Transverse colon (tissue), 4 donors: ENCODE measurements around the gene FBH1. TPM values are rescaled to one million over a fixed set of nuclear protein-coding genes. Genes with fewer than 3 reads are reported as not detected.

Source experiments
- DNase-seq: peaks from one replicate; pipeline ENCODE4 v3.0.0-alpha.2; 2019
- H3K27ac ChIP-seq, 4 donors: fragments of 200-600 bp; sonication (generic); 2 replicates each; pipeline ENCODE4 v1.5.1; 2016 to 2018; ENCODE audit warnings: inconsistent platforms in 4 of 4
- H3K27me3 ChIP-seq: fragments of 200-600 bp; sonication (generic); 2 replicates; pipeline ENCODE4 v1.5.1; 2017; ENCODE audit warnings: inconsistent platforms
- H3K36me3 ChIP-seq, 4 donors: fragments of 200-600 bp; sonication (generic); 2 replicates each; pipeline ENCODE4 v1.5.1; 2017 to 2019; ENCODE audit warnings: inconsistent platforms in 4 of 4
- H3K4me1 ChIP-seq, 4 donors: fragments of 200-600 bp; sonication (generic); 2 replicates each; pipeline ENCODE4 v1.5.1; 2017 to 2020; ENCODE audit warnings: inconsistent platforms in 4 of 4
- H3K4me3 ChIP-seq, 4 donors: fragments of 200-600 bp; sonication (generic); 1 replicate in 1 of 4; 2 replicates in 3 of 4; pipeline versions ENCODE4 v1.5.1 to v1.6.1; 2017 to 2019; ENCODE audit warnings: inconsistent platforms in 4 of 4
- H3K9me3 ChIP-seq, 2 donors: fragments of 200-600 bp; sonication (generic); 2 replicates each; pipeline ENCODE4 v1.5.1; 2017 to 2019; ENCODE audit warnings: inconsistent platforms in 2 of 2
- CTCF ChIP-seq, 5 experiments: fragments of 200-600 bp in 3 of 5; fragments of 450-650 bp in 2 of 5; sonication (generic) in 3 of 5; IDR thresholded peaks; 1 replicate in 2 of 5; 2 replicates in 3 of 5; pipeline ENCODE4 v1.5.1; 2016 to 2017; ENCODE audit warnings: antibody characterized with exemption in 5 of 5, inconsistent platforms in 3 of 5, mild to moderate bottlenecking in 2 of 5, moderate library complexity in 1 of 5
- EP300 ChIP-seq: sonication (generic); formaldehyde crosslinking; IDR thresholded peaks from one replicate; pipeline ENCODE4 v1.6.1; 2017; ENCODE audit warnings: antibody characterized with exemption, low read depth
- POLR2A ChIP-seq: fragments of 450-650 bp; IDR thresholded peaks from one replicate; pipeline ENCODE4 v1.6.1; 2016; ENCODE audit warnings: antibody characterized with exemption, mild to moderate bottlenecking, moderate library complexity
- POLR2AphosphoS5 ChIP-seq, 3 donors: sonication (generic); formaldehyde crosslinking; IDR thresholded peaks; one replicate each; pipeline ENCODE4 v1.6.1; 2016; ENCODE audit warnings: antibody characterized with exemption in 3 of 3
- WGBS, 2 donors: methylation state at CpG; one replicate each; pipeline ENCODE4 v1.1.5; 2018; ENCODE audit warnings: low coverage in 1 of 2; 5-methylcytosine and 5-hydroxymethylcytosine counted together
- in situ Hi-C, 4 donors: fragments of 200-750 bp; cut with MboI; loops; one replicate each; pipeline versions ENCODE4 v1.15.0 to v1.15.1; 2017; ENCODE audit warnings: low sequenced_read_pairs in 3 of 4, low pct_ligation_motif_present in 1 of 4, low pct_unique_long_range_greater_than_20kb in 1 of 4
- intact Hi-C: fragments of 100-400 bp; cut with DNase I; formaldehyde crosslinking; loops from one replicate; pipeline ENCODE4 v1.15.1; 2023; ENCODE audit warnings: low total_unique reads
- total RNA-seq, 4 donors: library from RNA; depleted of rRNA; stranded (reverse); fragments of >200 nt; gene quantifications; one replicate each; pipeline ENCODE4 v1.1.0, GENCODE V29; 2016

Gene FBH1
- total RNA-seq, 4 donors from 2014 or later: 101 to 143 (median 120) TPM

- H3K36me3 ChIP-seq: peaks cover 0 to 94% (median 47%) of the 10 kb centered on the region in 4 donors
These were observed 29.5 kb downstream of the FBH1 start for GRCh38 chr10:5919568-5919967.

DNA sequence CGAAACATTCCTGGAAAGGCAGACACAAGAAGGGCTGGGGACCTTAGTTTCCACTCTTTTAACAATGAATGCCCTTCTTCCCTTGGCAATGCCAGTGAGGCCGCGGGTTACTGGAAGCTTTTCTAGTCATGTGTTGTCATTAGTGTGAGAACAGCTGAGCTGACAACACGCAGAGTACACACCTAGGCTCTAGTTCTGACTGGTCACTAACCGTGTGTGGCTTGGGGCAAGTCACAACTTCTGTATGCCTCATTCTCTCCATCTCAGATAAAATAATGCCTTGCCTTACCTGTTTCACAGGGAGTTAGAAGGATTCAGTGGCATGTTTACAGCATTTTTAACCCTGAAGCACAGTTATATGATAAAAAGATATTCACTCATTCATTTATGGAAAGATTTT lies 31.7 kb downstream of the FBH1 start:
- no peak for DNase-seq
- TF ChIP-seq POLR2AphosphoS5 (IDR thresholded peaks at IDR 0.05): no peak
- no peak overlapping the region for H3K4me3 ChIP-seq
- no peaks in the 10 kb centered on the region for H3K27me3 ChIP-seq
- whole genome bisulfite sequencing, 2 donors: 90% methylated on average over 5 of the region's 5 CpGs; no CpG with 5 or more reads in 1 of the 2 donors
- H3K4me1 ChIP-seq: no peaks in the 10 kb centered on the region
- no peak overlapping the region for H3K27ac ChIP-seq
- peaks cover 0 to 94% (median 46%) of the 10 kb centered on the region in 4 donors for H3K36me3 ChIP-seq
- intact Hi-C loops (no loop called here), in situ Hi-C loops (no loop called here)
- no peaks in the 10 kb centered on the region for H3K9me3 ChIP-seq

More at GRCh38 chr10:5919568-5919967, 29.5 kb downstream of the FBH1 start:
- Histone ChIP-seq H3K9me3 (no peaks in the 10 kb centered on the region), H3K4me3 (no peak overlapping the region), H3K27ac (no peak overlapping the region), H3K4me1 (no peaks in the 10 kb centered on the region), H3K27me3 (no peaks in the 10 kb centered on the region)
- in situ Hi-C loops (no loop called here), intact Hi-C loops (no loop called here)
- WGBS, 2 donors: 85 to 91% methylated on average over 6 to 7 of the region's 7 CpGs
- TF ChIP-seq POLR2A: no peak
- TF ChIP-seq EP300: no peak
- TF ChIP-seq CTCF (IDR thresholded peaks at IDR 0.05): no peak
- no peak for TF ChIP-seq POLR2AphosphoS5 (IDR thresholded peaks at IDR 0.05)
- DNase-seq: no peak

DNA sequence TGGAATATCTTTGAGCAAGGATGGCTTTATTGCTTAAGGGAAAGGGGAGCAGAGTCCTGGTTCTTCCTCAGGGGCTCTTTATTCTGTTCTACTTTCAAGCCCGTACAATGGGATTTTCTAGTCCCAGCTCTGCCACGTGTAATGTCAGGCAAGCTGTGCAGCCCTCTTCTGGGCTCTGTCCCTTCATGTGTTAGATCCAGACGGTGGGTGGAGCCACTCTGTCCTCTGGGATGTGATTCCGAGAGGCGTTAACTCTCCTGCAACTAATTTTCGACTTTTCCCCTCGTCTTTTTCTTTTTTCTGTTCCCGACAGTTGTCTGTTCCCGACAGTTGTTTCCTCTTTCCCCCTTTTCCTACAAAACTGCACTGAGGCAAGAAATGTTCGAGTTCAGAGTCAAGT lies 34.8 kb downstream of the FBH1 start:
- TF ChIP-seq CTCF (IDR thresholded peaks at IDR 0.05): no peak
- no peak for DNase-seq
- in situ Hi-C loops: no loop called here

DNA sequence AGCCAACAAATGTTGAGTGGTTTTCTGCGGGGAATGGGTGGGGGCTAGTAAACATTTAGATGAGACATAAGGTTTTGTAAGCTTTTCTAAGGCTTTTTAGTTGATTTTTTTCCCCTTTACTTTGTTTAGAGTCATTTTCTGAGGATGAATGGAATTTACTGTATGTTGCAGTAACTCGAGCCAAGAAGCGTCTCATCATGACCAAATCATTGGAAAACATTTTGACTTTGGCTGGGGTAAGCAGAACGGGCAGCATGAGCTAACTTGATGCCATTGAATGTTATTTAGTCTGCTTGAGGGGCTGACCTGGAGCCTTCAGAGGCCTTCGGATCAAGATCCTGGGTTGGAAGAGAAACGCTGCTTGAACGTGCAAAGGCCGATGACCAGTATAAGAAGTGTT lies 37.3 kb downstream of the FBH1 start:
- in situ Hi-C loops (no loop called here), intact Hi-C loops (no loop called here)
- peaks cover 2 to 74% (median 37%) of the 10 kb centered on the region in 4 donors for H3K36me3 ChIP-seq
- DNase-seq: no peak
- WGBS, 2 donors: 68 to 78% methylated on average over 3 to 8 of the region's 8 CpGs
- no peaks in the 10 kb centered on the region for H3K9me3 ChIP-seq
- TF ChIP-seq CTCF (IDR thresholded peaks at IDR 0.05) (no peak), POLR2A (no peak), POLR2AphosphoS5 (IDR thresholded peaks at IDR 0.05) (no peak), EP300 (no peak)
- H3K4me3 ChIP-seq: no peak overlapping the region
- no peaks in the 10 kb centered on the region for H3K27me3 ChIP-seq
- no peaks in the 10 kb centered on the region for H3K4me1 ChIP-seq
- no peak overlapping the region for H3K27ac ChIP-seq

More for the DNA sequence above, 34.8 kb downstream of the FBH1 start:
- WGBS, 2 donors: 87 to 88% methylated on average over 9 to 10 of the region's 10 CpGs
- Histone ChIP-seq H3K4me3 (no peak overlapping the region), H3K9me3 (no peaks in the 10 kb centered on the region), H3K27ac (no peak overlapping the region), H3K36me3 (peaks cover 2 to 90% (median 43%) of the 10 kb centered on the region in 4 donors), H3K4me1 (no peaks in the 10 kb centered on the region), H3K27me3 (no peaks in the 10 kb centered on the region)
- intact Hi-C loops: no loop called here

DNA sequence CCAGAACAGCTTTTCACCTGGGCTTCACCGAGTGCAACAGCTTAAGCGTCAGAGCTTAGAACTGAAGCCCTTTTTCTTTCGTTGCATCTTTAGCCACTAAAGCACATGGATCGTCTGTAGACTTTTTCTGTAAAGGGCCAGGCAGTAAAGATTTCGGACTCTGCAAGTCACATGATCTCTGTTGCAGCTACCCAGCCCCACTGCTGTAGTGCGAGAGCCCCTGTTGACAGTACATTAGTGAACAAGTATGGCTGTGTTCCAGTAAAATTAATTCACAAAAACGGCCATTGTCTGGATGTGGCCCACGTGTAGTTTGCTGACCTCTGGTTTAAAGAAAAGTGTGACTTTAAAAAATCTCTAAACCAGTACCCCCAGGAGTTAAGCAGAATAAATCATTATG lies 39.4 kb downstream of the FBH1 start:
- no peak for TF ChIP-seq CTCF (IDR thresholded peaks at IDR 0.05)
- no peak for TF ChIP-seq POLR2A
- no peak for TF ChIP-seq POLR2AphosphoS5 (IDR thresholded peaks at IDR 0.05)
- TF ChIP-seq EP300: no peak
- no peaks in the 10 kb centered on the region for H3K4me1 ChIP-seq
- no peak overlapping the region for H3K4me3 ChIP-seq
- H3K27me3 ChIP-seq: no peaks in the 10 kb centered on the region
- peaks cover 2 to 53% (median 28%) of the 10 kb centered on the region in 4 donors for H3K36me3 ChIP-seq
- no peak for DNase-seq
- 63 to 81% methylated on average over 2 to 8 of the region's 8 CpGs for WGBS, 2 donors
- intact Hi-C loops: no loop called here
- H3K27ac ChIP-seq: no peak overlapping the region
- in situ Hi-C loops: no loop called here
- no peaks in the 10 kb centered on the region for H3K9me3 ChIP-seq
